ENCODE data around the gene COX4I1. TPM values are rescaled to one million over a fixed set of nuclear protein-coding genes. Genes with fewer than 3 reads are reported as not detected.

COX4I1 gene
- total RNA-seq, 1 donor from 2014 or later, result 591 TPM

DNA sequence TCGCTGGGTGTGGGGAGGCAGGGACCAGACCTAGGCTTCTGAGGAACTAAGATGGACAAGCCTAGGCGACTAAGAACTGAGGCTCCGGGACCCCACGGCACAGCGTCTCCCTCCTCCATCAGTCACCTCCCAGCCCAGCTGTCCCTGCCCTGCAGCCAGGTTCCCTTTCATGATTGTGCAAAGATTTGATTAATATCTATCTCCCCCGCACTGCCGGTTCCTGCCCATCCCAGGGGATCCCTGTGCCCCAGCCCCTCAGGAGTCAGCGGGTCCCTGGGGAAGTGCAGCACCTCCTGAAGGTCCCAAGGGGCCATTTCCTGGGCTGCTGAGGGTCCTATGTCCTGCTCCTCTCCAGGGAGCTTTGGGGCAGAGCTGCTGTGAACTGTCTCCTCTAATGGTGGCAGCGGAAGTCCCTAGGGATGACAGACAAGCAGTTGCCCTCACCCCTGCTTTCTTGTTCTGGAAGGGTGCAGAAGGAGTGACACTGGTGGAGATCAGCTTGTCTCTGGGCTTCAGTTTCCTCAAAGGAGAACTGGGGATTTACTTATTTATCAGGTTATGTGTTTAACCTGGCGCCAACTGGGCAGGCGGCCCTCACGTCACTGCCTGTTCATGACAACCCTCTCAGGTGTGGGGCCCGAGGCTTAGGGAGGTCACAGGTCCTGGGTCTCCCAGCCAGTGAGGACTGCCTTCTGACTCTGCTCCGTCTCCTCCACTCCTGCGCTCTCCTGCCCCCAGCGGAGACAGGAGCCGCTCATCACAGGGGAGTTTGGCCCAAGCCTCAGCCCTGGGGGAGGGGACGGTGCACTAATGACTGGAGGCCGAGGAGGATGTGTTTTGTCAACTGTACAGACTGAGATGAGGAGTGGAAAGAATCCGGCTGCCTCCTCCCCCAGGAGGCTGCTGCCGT, 46.7 kb upstream of the COX4I1 start:
- Histone ChIP-seq H3K4me3 (ENCODE audit: low read depth, low read length) (no peak overlapping the region), H3K27me3 (ENCODE audit: control insufficient read depth, insufficient read depth, low read length) (no peaks in the 10 kb centered on the region), H3K36me3 (ENCODE audit: control insufficient read depth, insufficient read depth, low read length) (peaks cover 1% of the 10 kb centered on the region)
- peak; percentile 58 for DNase-seq (ENCODE audit: low read depth)
- TF ChIP-seq, protein P1, sequence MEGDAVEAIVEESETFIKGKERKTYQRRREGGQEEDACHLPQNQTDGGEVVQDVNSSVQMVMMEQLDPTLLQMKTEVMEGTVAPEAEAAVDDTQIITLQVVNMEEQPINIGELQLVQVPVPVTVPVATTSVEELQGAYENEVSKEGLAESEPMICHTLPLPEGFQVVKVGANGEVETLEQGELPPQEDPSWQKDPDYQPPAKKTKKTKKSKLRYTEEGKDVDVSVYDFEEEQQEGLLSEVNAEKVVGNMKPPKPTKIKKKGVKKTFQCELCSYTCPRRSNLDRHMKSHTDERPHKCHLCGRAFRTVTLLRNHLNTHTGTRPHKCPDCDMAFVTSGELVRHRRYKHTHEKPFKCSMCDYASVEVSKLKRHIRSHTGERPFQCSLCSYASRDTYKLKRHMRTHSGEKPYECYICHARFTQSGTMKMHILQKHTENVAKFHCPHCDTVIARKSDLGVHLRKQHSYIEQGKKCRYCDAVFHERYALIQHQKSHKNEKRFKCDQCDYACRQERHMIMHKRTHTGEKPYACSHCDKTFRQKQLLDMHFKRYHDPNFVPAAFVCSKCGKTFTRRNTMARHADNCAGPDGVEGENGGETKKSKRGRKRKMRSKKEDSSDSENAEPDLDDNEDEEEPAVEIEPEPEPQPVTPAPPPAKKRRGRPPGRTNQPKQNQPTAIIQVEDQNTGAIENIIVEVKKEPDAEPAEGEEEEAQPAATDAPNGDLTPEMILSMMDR (IDR thresholded peaks at IDR 0.05; ENCODE audit: insufficient read depth, low read length, severe bottlenecking), result peak; percentile 40
- FAIRE-seq, result no peak

DNA sequence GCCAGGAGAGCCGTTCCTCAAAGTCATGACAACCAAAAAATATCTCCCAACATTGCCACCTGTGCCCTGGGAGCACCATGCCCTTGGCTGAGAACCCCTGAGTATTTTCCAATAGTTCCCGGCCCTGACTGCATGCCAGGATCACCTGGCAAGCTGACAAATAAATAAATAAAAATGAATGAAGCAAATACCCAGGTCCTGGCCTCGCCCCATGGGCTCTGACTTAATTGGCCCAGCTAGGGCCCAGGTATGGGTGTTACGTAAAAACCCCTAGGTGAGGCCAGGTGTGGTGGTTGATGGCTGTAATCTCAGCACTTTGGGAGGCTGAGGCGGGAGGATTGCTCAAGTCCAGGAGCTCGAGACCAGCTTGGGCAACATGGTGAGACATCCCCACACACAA, 45.9 kb upstream of the COX4I1 start:
- H3K27me3 ChIP-seq (ENCODE audit: control insufficient read depth, insufficient read depth, low read length), result no peaks in the 10 kb centered on the region
- peak; percentile 65 for DNase-seq (ENCODE audit: low read depth)
- no peak overlapping the region for H3K4me3 ChIP-seq (ENCODE audit: low read depth, low read length)
- TF ChIP-seq, protein P1 (IDR thresholded peaks at IDR 0.05; ENCODE audit: insufficient read depth, low read length, severe bottlenecking), result no peak
- FAIRE-seq, result no peak
- peaks cover 1% of the 10 kb centered on the region for H3K36me3 ChIP-seq (ENCODE audit: control insufficient read depth, insufficient read depth, low read length)

DNA sequence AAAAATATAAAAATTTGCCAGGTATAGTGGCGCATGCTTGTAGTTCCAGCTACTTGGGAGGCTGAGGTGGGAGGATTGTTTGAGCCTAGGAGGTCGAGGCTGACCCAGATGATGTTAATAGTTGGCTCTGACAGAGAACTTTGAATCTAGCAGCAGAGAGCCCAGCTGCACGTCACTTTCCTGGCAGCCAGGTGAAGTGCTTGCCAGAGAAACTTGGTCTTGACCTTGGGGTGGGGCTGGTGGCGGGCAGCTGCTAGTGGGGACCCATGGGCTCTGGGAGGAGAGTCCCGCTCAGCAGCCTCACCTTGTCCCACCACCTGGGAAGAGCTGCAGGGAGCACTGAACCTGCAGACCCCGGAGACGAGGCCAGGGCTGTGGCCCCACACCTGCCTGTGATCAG, 45.5 kb upstream of the COX4I1 start:
- Histone ChIP-seq H3K4me3 (ENCODE audit: low read depth, low read length) (no peak overlapping the region), H3K27me3 (ENCODE audit: control insufficient read depth, insufficient read depth, low read length) (no peaks in the 10 kb centered on the region), H3K36me3 (ENCODE audit: control insufficient read depth, insufficient read depth, low read length) (peaks cover 1% of the 10 kb centered on the region)
- TF ChIP-seq, protein P1 (IDR thresholded peaks at IDR 0.05; ENCODE audit: insufficient read depth, low read length, severe bottlenecking), result no peak
- DNase-seq (ENCODE audit: low read depth), result no peak
- no peak for FAIRE-seq

DNA sequence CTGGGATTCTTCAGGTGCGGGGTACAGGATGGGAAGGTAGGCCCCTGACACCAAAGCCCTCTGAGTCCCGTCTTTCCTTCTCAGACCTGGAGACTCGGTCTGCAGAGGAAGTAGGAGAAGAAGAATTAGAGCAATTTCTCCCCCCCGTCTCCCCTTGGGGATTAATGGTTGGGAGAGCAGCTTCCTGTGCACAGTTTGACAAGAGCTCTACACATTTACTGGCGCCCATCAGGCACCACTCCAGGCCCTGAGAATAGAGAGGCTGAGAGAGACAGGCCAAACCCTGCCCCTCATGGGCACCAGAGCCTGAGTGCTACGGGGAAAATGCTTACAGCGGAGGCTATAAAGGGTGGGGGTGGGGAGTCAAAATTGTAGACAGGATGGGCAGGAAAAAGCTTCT, 45.1 kb upstream of the COX4I1 start:
- Histone ChIP-seq H3K27me3 (ENCODE audit: control insufficient read depth, insufficient read depth, low read length) (no peaks in the 10 kb centered on the region), H3K36me3 (ENCODE audit: control insufficient read depth, insufficient read depth, low read length) (no peaks in the 10 kb centered on the region), H3K4me3 (ENCODE audit: low read depth, low read length) (no peak overlapping the region)
- TF ChIP-seq, protein P1 (IDR thresholded peaks at IDR 0.05; ENCODE audit: insufficient read depth, low read length, severe bottlenecking), result no peak
- DNase-seq (ENCODE audit: low read depth) (no peak), FAIRE-seq (no peak)

DNA sequence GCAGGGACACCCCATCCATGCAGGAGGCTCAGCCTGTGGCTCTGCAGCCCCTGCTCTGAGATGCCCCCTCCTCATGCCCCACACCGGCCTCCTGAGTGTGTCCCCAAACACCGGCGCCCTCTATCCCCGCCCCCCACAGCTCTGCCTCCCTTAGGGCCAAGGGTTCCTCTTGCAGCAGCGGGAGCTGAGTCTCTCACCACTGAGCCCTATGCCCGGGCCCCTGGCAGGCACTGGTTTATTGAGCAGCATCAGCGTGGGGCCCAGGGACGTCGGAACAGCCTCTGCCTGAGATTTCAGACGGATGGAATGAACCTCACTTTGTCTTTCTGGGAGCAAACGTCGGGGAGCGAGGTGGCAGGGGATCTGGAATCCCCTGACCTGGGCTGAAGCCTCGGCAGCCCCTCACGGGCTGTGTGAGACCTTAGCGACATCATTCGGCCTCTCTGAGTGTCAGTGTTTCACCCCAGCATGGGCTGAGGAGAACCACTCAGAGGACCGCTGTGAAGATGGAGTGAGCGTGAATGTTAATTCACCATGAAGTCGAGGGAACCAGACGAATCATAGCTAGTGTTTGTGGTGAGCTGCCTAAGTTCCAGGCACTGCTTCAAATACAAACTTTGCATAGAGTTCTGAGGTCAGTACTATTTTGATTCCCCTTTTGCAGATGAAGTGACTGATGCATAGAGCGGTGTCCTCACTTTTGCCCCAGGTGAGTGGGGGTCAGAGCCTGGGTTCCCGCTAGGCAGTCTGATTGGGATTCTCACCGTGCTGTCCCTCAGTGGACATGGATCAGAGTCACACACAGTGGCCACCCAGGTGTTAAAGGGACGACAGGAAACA, 43.3 kb upstream of the COX4I1 start:
- H3K27me3 ChIP-seq (ENCODE audit: control insufficient read depth, insufficient read depth, low read length), result no peaks in the 10 kb centered on the region
- no peak for DNase-seq (ENCODE audit: low read depth)
- TF ChIP-seq, protein P1 (IDR thresholded peaks at IDR 0.05; ENCODE audit: insufficient read depth, low read length, severe bottlenecking), result no peak
- H3K36me3 ChIP-seq (ENCODE audit: control insufficient read depth, insufficient read depth, low read length), result no peaks in the 10 kb centered on the region
- no peak for FAIRE-seq
- H3K4me3 ChIP-seq (ENCODE audit: low read depth, low read length), result no peak overlapping the region
